ENCODE measurements around the gene STAT3.
A peak's percentile ranks its signal among the peaks of the same experiment; 100 is the strongest.
"Not testable (repeated sequence)": the region's sequence is repeated elsewhere in the genome, so short reads cannot be mapped to it uniquely, and the experiment has no call there.

STAT3 gene

GRCh38 chr17:42346481-42346880, 41.8 kb downstream of the STAT3 start:
- DNase-seq (ENCODE audit: low spot score): no peak

GRCh38 chr17:42345396-42346073, 42.7 kb downstream of the STAT3 start:
- DNase-seq (ENCODE audit: low spot score): no peak

- DNase-seq (ENCODE audit: low spot score): no peak
These were observed 45.8 kb downstream of the STAT3 start for GRCh38 chr17:42342242-42343008.

GRCh38 chr17:42341568-42341967, 46.7 kb downstream of the STAT3 start:
- no peak for DNase-seq (ENCODE audit: low spot score)

- DNase-seq (ENCODE audit: low spot score): no peak
These were observed 47.5 kb downstream of the STAT3 start for GRCh38 chr17:42340691-42341127.

- DNase-seq (ENCODE audit: low spot score): no peak
These were observed 49.0 kb downstream of the STAT3 start for GRCh38 chr17:42339221-42339620.

GRCh38 chr17:42338427-42338985, 49.7 kb downstream of the STAT3 start:
- DNase-seq (ENCODE audit: low spot score): no peak

GRCh38 chr17:42337442-42337841, 50.8 kb downstream of the STAT3 start:
- DNase-seq (ENCODE audit: low spot score): no peak

GRCh38 chr17:42334677-42335076, 53.6 kb downstream of the STAT3 start:
- no peak for DNase-seq (ENCODE audit: low spot score)

- DNase-seq (ENCODE audit: low spot score): no peak
These were observed 55.2 kb downstream of the STAT3 start for GRCh38 chr17:42333053-42333452.

GRCh38 chr17:42329025-42329976, 58.9 kb downstream of the STAT3 start:
- DNase-seq (ENCODE audit: low spot score): no peak

GRCh38 chr17:42325026-42325425, 63.2 kb downstream of the STAT3 start:
- no peak for DNase-seq (ENCODE audit: low spot score)

GRCh38 chr17:42323268-42323773, 64.9 kb downstream of the STAT3 start:
- DNase-seq (ENCODE audit: low spot score): no peak

- DNase-seq (ENCODE audit: low spot score): peak; percentile 96
These were observed 65.6 kb downstream of the STAT3 start for GRCh38 chr17:42322382-42323267.

GRCh38 chr17:42321555-42321954, 66.7 kb downstream of the STAT3 start:
- no peak for DNase-seq (ENCODE audit: low spot score)

- not testable (repeated sequence) for DNase-seq (ENCODE audit: low spot score)
These were observed 70.3 kb downstream of the STAT3 start for GRCh38 chr17:42317967-42318366.

- DNase-seq (ENCODE audit: low spot score): no peak
These were observed 70.9 kb downstream of the STAT3 start for GRCh38 chr17:42317266-42317845.

- no peak for DNase-seq (ENCODE audit: low spot score)
These were observed 71.5 kb downstream of the STAT3 start for GRCh38 chr17:42316755-42317154.

GRCh38 chr17:42315402-42316156, 72.7 kb downstream of the STAT3 start:
- no peak for DNase-seq (ENCODE audit: low spot score)
